Stimulated activated CD8-positive, alpha-beta memory T cell treated with anti-CD3 and anti-CD28 coated beads, Interleukin-15, amount 100 ng/mL, for 1 hour (primary cell): Measurements from ENCODE around the gene ANXA6.

ENCODE experiments used
- DNase-seq: peaks from one replicate; pipeline ENCODE4 v3.0.0-alpha.2; 2020; ENCODE audit warnings: low read depth

ANXA6 gene

GRCh38 chr5:151063142-151063989 is 94.2 kb downstream of the ANXA6 start:
- DNase-seq, result no peak

- no peak for DNase-seq
Observed at GRCh38 chr5:151062405-151063141, 95.0 kb downstream of the ANXA6 start.

- no peak for DNase-seq
Observed at GRCh38 chr5:151060742-151061141, 96.8 kb downstream of the ANXA6 start.

- no peak for DNase-seq
Observed at GRCh38 chr5:151058891-151059489, 98.6 kb downstream of the ANXA6 start.

- no peak for DNase-seq
Observed at GRCh38 chr5:151058301-151058700, 99.3 kb downstream of the ANXA6 start.

GRCh38 chr5:151056379-151057325 is 100.9 kb downstream of the ANXA6 start:
- DNase-seq, result no peak

GRCh38 chr5:151055336-151055735 is 102.2 kb downstream of the ANXA6 start:
- no peak for DNase-seq

- DNase-seq, result no peak
Observed at GRCh38 chr5:151054709-151055108, 102.9 kb downstream of the ANXA6 start.

GRCh38 chr5:151053796-151054462 is 103.7 kb downstream of the ANXA6 start:
- no peak for DNase-seq

- DNase-seq, result no peak
Observed at GRCh38 chr5:151052836-151053235, 104.7 kb downstream of the ANXA6 start.

GRCh38 chr5:151051931-151052608 is 105.5 kb downstream of the ANXA6 start:
- no peak for DNase-seq

GRCh38 chr5:151051066-151051930 is 106.3 kb downstream of the ANXA6 start:
- peak; percentile 51 for DNase-seq
